Mesothelial cell of epicardium (in vitro differentiated cells): Measurements from ENCODE around the gene CHCHD3. TPM values are rescaled to one million over a fixed set of nuclear protein-coding genes. Genes with fewer than 3 reads are reported as not detected.

Experiments used
- DNase-seq, 2 experiments: peaks; one replicate each; pipeline ENCODE4 v3.0.0; 2021; ENCODE audit warnings: low spot score in 2 of 2; ENCODE audit not compliant: unreplicated experiment in 2 of 2
- H3K27ac Mint-ChIP-seq: 2 replicates; pipeline ENCODE4 v1.8.0; 2021; ENCODE audit warnings: mixed read lengths
- H3K27me3 Mint-ChIP-seq: 2 replicates; pipeline ENCODE4 v1.8.0; 2021; ENCODE audit warnings: low read depth, mixed read lengths
- H3K36me3 Mint-ChIP-seq: 2 replicates; pipeline ENCODE4 v1.8.0; 2021; ENCODE audit warnings: mixed read lengths
- H3K4me1 Mint-ChIP-seq: 2 replicates; pipeline ENCODE4 v1.8.0; 2021; ENCODE audit warnings: mixed read lengths
- H3K4me3 Mint-ChIP-seq: 2 replicates; pipeline ENCODE4 v1.8.0; 2021; ENCODE audit warnings: mild to moderate bottlenecking, moderate library complexity, mixed read lengths
- H3K9me3 Mint-ChIP-seq: 2 replicates; pipeline ENCODE4 v1.8.0; 2021; ENCODE audit warnings: mixed read lengths
- CTCF ChIP-seq: fragments of 200-600 bp; sonication (generic); IDR thresholded peaks from one replicate; pipeline ENCODE4 v1.5.0; 2021; ENCODE audit warnings: antibody characterized with exemption; ENCODE audit not compliant: unreplicated experiment
- total RNA-seq: library from RNA; stranded (reverse); gene quantifications from 3 replicates; pipeline ENCODE4 v1.2.1, GENCODE V29; 2021

CHCHD3 gene
- total RNA-seq, 1 donor from 2014 or later = 54.3 TPM

- TF ChIP-seq CTCF = no peak
Measured at GRCh38 chr7:133064082-133064820, 17.6 kb downstream of the CHCHD3 start.

GRCh38 chr7:133061792-133062191, 20.1 kb downstream of the CHCHD3 start:
- H3K9me3 Mint-ChIP-seq = no peaks in the 10 kb centered on the region
- no peaks in the 10 kb centered on the region for H3K4me1 Mint-ChIP-seq
- no peak for DNase-seq
- no peak overlapping the region for H3K27ac Mint-ChIP-seq
- no peak overlapping the region for H3K4me3 Mint-ChIP-seq
- no peak for TF ChIP-seq CTCF
- H3K36me3 Mint-ChIP-seq = peaks cover 10% of the 10 kb centered on the region
- H3K27me3 Mint-ChIP-seq = no peaks in the 10 kb centered on the region

More at GRCh38 chr7:133064082-133064820, 17.6 kb downstream of the CHCHD3 start:
- H3K27me3 Mint-ChIP-seq = no peaks in the 10 kb centered on the region
- no peak overlapping the region for H3K4me3 Mint-ChIP-seq
- H3K9me3 Mint-ChIP-seq = no peaks in the 10 kb centered on the region
- H3K4me1 Mint-ChIP-seq = no peaks in the 10 kb centered on the region
- DNase-seq = no peak
- H3K27ac Mint-ChIP-seq = no peak overlapping the region
- peaks cover 25% of the 10 kb centered on the region for H3K36me3 Mint-ChIP-seq

GRCh38 chr7:133061357-133061756, 20.5 kb downstream of the CHCHD3 start:
- no peak for TF ChIP-seq CTCF
- Mint-ChIP-seq H3K27ac (no peak overlapping the region), H3K9me3 (no peaks in the 10 kb centered on the region), H3K27me3 (no peaks in the 10 kb centered on the region), H3K4me3 (no peak overlapping the region), H3K36me3 (peaks cover 5% of the 10 kb centered on the region), H3K4me1 (no peaks in the 10 kb centered on the region)
- no peak for DNase-seq

GRCh38 chr7:133060004-133060403, 21.9 kb downstream of the CHCHD3 start:
- H3K9me3 Mint-ChIP-seq = no peaks in the 10 kb centered on the region
- no peaks in the 10 kb centered on the region for H3K27me3 Mint-ChIP-seq
- DNase-seq = no peak
- H3K4me1 Mint-ChIP-seq = no peaks in the 10 kb centered on the region
- no peak for TF ChIP-seq CTCF
- H3K4me3 Mint-ChIP-seq = no peak overlapping the region
- H3K27ac Mint-ChIP-seq = no peak overlapping the region
- H3K36me3 Mint-ChIP-seq = peaks cover 5% of the 10 kb centered on the region

GRCh38 chr7:133059263-133059662, 22.6 kb downstream of the CHCHD3 start:
- Mint-ChIP-seq H3K4me3 (no peak overlapping the region), H3K27ac (no peak overlapping the region), H3K27me3 (no peaks in the 10 kb centered on the region), H3K9me3 (no peaks in the 10 kb centered on the region), H3K4me1 (no peaks in the 10 kb centered on the region), H3K36me3 (peaks cover 5% of the 10 kb centered on the region)
- DNase-seq = no peak
- no peak for TF ChIP-seq CTCF
